ENCODE data around the gene DOCK8.

GRCh38 chr9:304519-305185 is 90.0 kb downstream of the DOCK8 start:
- TF ChIP-seq EZH2phosphoT487 (IDR thresholded peaks at IDR 0.05; ENCODE audit: insufficient read depth, low read depth) (no peak), EZH2 (IDR thresholded peaks at IDR 0.05; ENCODE audit: insufficient read depth, poor library complexity, severe bottlenecking) (no peak)

All from GM23248 (cell line).